Immature natural killer cell (primary cell): Measurements from ENCODE around the gene PDE6A. TPM values are rescaled to one million over a fixed set of nuclear protein-coding genes. Genes with fewer than 3 reads are reported as not detected.

Experiments
- DNase-seq, 3 donors: peaks; one replicate each; pipeline ENCODE4 v3.0.0; 2022; ENCODE audit warnings: mixed read lengths in 1 of 3
- H3K27ac Mint-ChIP-seq, 6 donors: one replicate each; pipeline ENCODE4 v1.8.0; 2020; ENCODE audit warnings: mixed read lengths in 6 of 6, mild to moderate bottlenecking in 5 of 6, inconsistent platforms in 4 of 6, moderate library complexity in 3 of 6
- H3K27me3 Mint-ChIP-seq, 3 donors: one replicate each; pipeline ENCODE4 v1.8.0; 2020 to 2021; ENCODE audit warnings: low read depth in 3 of 3, mild to moderate bottlenecking in 3 of 3, mixed read lengths in 3 of 3, moderate library complexity in 3 of 3, inconsistent platforms in 1 of 3
- H3K36me3 Mint-ChIP-seq, 3 donors: one replicate each; pipeline ENCODE4 v1.8.0; 2020; ENCODE audit warnings: mixed read lengths in 3 of 3, inconsistent platforms in 2 of 3, mild to moderate bottlenecking in 2 of 3
- H3K4me1 Mint-ChIP-seq, 2 donors: one replicate each; pipeline ENCODE4 v1.8.0; 2020; ENCODE audit warnings: inconsistent platforms in 2 of 2, mild to moderate bottlenecking in 2 of 2, mixed read lengths in 2 of 2, moderate library complexity in 1 of 2
- H3K4me3 Mint-ChIP-seq, 5 donors: one replicate each; pipeline ENCODE4 v1.8.0; 2020; ENCODE audit warnings: mild to moderate bottlenecking in 5 of 5, mixed read lengths in 5 of 5, inconsistent platforms in 3 of 5, moderate library complexity in 3 of 5
- H3K9me3 Mint-ChIP-seq, 6 donors: one replicate each; pipeline ENCODE4 v1.8.0; 2020; ENCODE audit warnings: mild to moderate bottlenecking in 6 of 6, mixed read lengths in 6 of 6, inconsistent platforms in 4 of 6, moderate library complexity in 3 of 6
- polyA plus RNA-seq, 3 donors: library from polyadenylated mRNA; unstranded; fragments of 300-500 nt; fragmentation: Illumina TruSeq; gene quantifications; one replicate each; pipeline ENCODE4 v1.2.3, GENCODE V29; 2021

PDE6A gene
- polyA plus RNA-seq, 3 donors from 2014 or later: not detected

DNA sequence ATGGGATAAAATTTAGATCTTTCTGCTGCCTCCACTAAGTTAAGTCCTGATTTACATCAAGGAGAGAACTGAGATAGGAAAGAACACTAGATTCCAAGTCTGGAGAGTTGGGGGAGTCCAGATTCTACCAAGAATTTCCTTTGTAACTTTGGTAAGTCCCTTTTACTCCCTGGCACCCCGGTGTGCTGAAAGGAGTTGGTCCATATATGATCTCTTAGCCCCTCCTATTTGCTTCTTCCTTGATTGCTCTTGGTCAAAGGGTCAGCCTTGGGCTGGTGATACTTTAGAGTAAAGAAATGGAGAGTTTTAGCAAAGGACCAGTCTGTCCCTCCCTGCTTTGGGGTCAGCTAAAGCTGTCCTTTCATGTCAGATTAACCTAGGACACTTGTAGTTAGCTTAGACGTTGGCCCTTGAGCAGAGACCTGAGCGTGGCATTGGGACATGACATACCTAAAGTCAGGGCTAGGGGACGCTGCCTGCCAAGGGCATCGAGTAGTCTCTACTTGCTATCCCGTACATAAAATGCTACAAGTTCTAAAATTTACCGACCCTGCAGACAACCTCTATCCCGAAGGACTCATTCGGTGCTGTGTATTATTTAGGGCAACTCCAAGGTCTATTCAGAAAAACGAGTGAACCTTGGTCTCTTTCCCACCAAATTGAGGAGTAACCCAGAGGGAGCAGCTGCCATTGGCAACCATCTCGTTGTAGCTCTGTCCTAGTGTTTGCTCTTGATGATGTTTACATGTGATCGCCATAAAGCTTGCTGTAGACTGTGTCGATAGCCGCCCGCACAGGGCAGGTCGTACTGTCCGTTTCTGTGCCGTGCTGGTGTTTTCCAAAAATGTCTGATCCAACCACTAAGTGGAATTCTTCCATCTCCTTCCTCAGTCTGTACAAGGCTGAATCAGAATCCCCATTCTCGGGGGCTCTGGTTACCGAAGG is 94.4 kb downstream of the PDE6A start:
- Mint-ChIP-seq H3K9me3 (no peaks in the 10 kb centered on the region), H3K4me3 (no peak overlapping the region), H3K27me3 (peaks cover 0 to 3% (median 0%) of the 10 kb centered on the region in 3 donors), H3K27ac (no peak overlapping the region), H3K4me1 (no peaks in the 10 kb centered on the region), H3K36me3 (peaks cover 0 to 6% (median 0%) of the 10 kb centered on the region in 3 donors)
- DNase-seq: no peak

DNA sequence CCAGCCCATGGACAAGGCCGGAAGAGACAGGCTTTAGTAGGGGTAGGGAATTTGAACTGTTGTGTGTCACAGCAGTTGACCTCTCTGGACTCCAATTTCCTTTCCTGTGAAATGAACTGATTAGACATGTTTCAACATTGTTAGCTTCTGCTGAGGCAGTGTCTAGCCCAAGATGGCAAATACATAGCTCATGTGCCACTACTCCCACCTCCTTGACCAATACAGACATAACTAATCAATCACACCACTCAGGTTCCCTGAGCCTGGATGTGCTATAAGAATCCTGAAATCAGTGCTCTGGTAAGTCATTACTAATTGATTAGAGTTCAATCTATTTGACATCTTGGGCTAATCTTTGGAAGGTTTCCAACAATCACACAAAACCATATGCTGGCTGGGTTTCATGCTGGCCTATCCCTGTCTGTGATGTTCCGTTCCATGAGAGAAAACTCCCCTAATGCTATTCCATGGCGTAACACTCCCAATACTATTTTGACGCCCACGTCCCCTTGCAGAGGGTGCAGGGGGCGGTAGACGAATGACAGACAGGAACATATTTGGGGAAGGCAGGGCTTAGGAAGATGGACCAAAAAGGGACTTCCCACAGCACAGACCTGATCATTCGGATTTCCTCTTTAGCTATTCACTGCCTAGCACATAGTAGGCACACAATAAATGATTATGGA is 95.2 kb downstream of the PDE6A start:
- Mint-ChIP-seq H3K4me3 (no peak overlapping the region), H3K27me3 (peaks cover 0 to 4% (median 0%) of the 10 kb centered on the region in 3 donors), H3K4me1 (no peaks in the 10 kb centered on the region), H3K9me3 (no peaks in the 10 kb centered on the region), H3K27ac (no peak overlapping the region), H3K36me3 (peaks cover 0 to 6% (median 4%) of the 10 kb centered on the region in 3 donors)
- DNase-seq: no peak

DNA sequence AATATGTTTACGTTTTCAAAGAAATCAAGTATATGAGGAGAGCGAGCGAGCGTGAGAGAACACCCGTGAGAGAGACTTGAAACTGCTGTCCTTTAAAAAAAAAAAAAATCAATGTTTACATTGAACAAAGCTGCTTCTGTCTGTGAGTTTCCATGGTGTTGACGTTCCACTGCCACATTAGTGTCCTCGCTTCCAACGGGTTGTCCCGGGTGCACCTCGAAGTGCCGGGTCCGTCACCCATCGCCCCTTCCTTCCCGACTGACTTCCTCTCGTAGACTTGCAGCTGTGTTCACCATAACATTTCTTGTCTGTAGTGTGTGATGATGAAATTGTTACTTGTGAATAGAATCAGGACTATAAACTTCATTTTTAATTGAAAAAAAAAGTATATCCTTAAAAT is 97.0 kb downstream of the PDE6A start:
- Mint-ChIP-seq H3K27me3 (peaks cover 0 to 1% (median 0%) of the 10 kb centered on the region in 3 donors), H3K36me3 (peaks cover 3 to 6% (median 4%) of the 10 kb centered on the region in 3 donors), H3K4me1 (no peaks in the 10 kb centered on the region), H3K4me3 (no peak overlapping the region), H3K9me3 (no peaks in the 10 kb centered on the region), H3K27ac (no peak overlapping the region)
- DNase-seq: no peak

DNA sequence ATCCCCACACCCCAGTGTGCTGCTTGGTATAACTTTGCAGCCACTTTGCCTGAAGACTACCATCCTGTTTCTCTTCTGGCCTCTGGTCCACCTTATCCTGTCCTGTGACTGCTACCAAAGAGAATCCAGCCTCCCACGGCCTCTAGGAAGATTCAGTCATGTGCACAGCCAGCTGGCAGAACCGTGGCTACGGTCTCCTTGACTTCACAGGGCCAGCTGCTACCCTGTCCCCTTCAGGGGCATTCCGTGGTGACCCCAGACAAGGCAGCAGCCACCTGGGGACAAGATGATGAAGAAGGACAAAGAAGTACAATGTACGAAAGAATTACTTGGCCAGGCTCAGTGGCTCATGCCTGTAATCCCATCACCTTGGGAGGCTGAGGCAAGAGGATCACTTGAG is 98.6 kb downstream of the PDE6A start:
- no peaks in the 10 kb centered on the region for H3K9me3 Mint-ChIP-seq
- H3K27me3 Mint-ChIP-seq: peaks cover 0 to 1% (median 0%) of the 10 kb centered on the region in 3 donors
- no peak overlapping the region for H3K4me3 Mint-ChIP-seq
- H3K27ac Mint-ChIP-seq: no peak overlapping the region
- peaks cover 3 to 6% (median 4%) of the 10 kb centered on the region in 3 donors for H3K36me3 Mint-ChIP-seq
- H3K4me1 Mint-ChIP-seq: no peaks in the 10 kb centered on the region
- DNase-seq: no peak

DNA sequence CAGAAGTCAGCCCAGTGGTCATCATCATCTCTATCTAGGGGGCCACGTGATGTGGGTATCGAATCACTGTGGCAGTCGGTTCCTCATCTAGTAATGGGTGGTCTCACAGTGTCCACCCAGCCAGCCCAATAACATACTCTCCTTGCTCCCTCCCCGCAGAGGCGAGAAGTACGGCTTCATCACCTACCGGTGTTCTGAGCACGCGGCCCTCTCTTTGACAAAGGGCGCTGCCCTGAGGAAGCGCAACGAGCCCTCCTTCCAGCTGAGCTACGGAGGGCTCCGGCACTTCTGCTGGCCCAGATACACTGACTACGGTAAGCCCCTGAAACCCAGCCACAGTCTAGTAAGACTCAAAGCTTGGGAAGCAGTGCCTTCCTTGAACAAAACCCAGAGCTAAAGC is 99.0 kb downstream of the PDE6A start:
- Mint-ChIP-seq H3K4me3 (no peak overlapping the region), H3K27ac (no peak overlapping the region), H3K36me3 (peaks cover 3 to 6% (median 4%) of the 10 kb centered on the region in 3 donors), H3K27me3 (peaks cover 0 to 1% (median 0%) of the 10 kb centered on the region in 3 donors), H3K9me3 (no peaks in the 10 kb centered on the region), H3K4me1 (no peaks in the 10 kb centered on the region)
- DNase-seq: no peak

DNA sequence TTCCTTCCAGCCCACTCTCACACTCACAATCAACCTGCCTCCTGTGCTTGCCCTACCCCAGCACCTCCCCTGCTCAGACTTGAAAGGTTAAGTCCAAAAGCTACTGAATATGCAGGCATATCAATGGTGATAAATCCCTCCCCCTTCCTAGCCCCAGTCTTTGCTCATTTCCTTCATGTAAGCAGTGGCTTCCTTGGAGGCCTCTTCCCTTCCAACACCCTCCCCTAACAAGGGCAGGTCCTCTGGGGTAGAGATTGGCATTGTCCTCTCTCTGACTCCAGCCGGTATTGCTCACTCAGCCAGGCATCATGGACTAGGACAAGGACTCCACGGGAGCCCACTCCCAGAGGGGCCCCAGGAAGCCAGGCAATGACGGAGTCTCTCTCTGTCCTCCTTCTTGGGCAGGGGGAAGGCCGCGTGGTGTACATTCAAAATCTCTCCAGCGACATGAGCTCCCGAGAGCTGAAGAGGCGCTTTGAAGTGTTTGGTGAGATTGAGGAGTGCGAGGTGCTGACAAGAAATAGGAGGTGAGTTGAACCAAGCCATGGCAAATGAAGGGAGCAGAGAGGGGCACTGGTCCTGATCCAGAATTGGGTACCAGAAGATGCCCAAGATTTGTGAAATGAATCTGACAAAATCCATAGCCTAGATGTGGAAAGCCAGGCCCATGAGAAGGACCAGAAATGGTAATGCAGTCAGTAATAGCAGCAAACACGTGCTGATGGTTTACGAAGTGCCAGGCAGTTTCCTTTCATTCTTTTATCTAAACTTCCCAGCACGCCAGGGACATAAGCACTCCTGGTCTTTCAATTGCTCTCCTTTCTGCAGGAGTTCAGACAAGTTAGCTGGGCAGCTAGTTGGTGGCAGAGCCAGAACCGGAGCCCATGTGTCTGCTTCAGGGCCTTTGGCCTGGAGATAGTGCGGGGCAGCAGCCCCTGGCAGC is 102.5 kb downstream of the PDE6A start:
- Mint-ChIP-seq H3K27ac (no peak overlapping the region), H3K36me3 (peaks cover 2 to 4% (median 3%) of the 10 kb centered on the region in 3 donors), H3K27me3 (peaks cover 0 to 1% (median 0%) of the 10 kb centered on the region in 3 donors), H3K9me3 (no peaks in the 10 kb centered on the region), H3K4me3 (no peak overlapping the region), H3K4me1 (no peaks in the 10 kb centered on the region)
- DNase-seq: no peak

DNA sequence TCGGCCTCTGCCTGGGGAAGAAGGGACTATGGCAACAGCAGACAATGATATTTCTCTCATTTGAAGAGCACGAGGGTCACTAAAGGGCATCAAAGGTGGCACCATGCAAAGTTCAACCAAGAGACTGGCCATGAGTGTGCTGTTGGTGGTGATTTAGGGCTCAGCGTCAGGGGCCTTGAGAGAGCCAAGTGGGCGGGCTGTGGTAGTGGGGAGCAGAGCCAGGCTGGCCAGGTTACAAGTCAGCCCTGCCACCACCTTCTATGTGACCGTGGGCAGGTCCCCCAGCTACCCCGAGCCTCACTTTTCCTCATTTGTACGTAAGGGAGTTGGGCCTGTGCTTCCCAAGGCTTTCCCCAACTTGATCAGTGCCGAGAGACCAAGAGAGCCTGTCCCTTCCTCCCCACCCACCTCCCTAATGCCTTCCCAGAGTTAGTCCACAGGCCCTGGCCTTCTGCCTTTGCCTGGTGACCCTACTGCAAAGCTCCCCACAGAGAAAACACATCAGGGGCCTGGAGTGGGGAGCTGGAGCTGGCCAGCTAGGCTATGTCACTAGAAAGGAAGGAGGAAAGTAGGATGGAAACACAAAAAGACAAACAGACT is 104.3 kb downstream of the PDE6A start:
- Mint-ChIP-seq H3K4me3 (no peak overlapping the region), H3K27me3 (peaks cover 0 to 3% (median 0%) of the 10 kb centered on the region in 3 donors), H3K4me1 (no peaks in the 10 kb centered on the region), H3K9me3 (no peaks in the 10 kb centered on the region), H3K27ac (no peak overlapping the region), H3K36me3 (peaks cover 0 to 4% (median 3%) of the 10 kb centered on the region in 3 donors)
- no peak for DNase-seq

DNA sequence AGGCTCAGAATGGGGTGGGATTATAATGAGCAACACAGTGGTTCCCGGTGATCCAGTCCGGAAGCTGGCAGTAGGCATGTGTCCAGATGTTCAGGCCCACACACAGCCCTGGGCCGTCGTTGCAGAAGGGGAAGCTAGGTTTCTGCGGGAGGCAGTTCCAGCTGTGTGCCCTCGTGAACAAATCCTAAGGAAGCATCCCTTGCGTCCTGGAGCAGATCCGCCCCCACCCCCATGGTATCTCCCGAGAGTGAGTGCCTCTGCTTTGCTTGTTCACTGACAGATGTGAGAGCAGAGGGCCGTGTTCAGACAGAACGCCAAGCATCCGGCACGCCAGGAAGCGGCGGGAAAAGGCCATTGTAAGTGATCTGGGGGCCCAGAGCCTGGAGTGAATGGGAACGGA is 104.8 kb downstream of the PDE6A start:
- DNase-seq: no peak
- Mint-ChIP-seq H3K27ac (no peak overlapping the region), H3K9me3 (no peaks in the 10 kb centered on the region), H3K4me3 (no peak overlapping the region), H3K27me3 (peaks cover 0 to 2% (median 0%) of the 10 kb centered on the region in 3 donors), H3K4me1 (no peaks in the 10 kb centered on the region), H3K36me3 (peaks cover 0 to 3% (median under 1%) of the 10 kb centered on the region in 3 donors)

DNA sequence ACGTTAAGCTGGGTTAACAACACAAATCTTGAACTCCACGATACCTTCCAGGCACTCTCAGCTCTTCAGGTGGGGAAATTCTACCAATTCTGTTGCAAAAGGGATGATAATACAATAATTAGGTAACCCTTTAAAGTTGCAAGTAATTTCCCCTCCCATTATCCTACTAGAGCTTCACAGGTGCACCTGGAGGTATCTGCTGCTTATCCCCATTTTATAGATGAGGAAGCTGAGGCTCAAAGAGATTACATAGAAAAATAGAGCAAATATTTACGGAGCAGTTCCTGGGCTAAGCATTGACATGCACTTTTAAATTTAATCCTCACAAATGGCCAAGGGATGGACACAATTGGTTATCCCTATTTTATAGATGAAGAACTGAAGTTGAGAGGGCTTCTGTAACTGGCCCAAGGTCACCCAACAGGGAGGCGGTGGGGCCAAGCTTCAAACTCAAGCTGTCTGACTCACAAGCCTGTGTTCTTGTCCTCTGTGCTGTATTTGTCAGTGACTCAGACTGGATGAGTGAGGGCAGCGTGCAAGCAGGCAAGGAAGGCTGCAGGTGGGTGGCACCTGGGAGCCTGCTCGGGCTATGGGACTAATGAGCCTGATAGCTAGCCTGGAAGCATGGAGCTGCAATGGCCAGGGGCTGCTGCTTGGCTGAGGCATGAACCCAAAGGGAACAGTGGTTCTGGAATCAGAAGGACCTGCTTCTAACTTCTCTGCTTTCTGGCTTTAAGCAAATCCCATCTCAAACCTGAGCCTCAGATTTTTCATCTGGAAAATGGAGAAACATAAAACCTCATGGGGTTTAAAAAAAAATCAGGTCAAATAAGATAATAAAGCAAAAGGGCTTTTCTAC is 105.5 kb downstream of the PDE6A start:
- no peak overlapping the region for H3K4me3 Mint-ChIP-seq
- DNase-seq: no peak
- peaks cover 0 to 3% (median 0%) of the 10 kb centered on the region in 3 donors for H3K36me3 Mint-ChIP-seq
- no peak overlapping the region for H3K27ac Mint-ChIP-seq
- H3K27me3 Mint-ChIP-seq: peaks cover 0 to 2% (median 0%) of the 10 kb centered on the region in 3 donors
- no peaks in the 10 kb centered on the region for H3K4me1 Mint-ChIP-seq
- no peaks in the 10 kb centered on the region for H3K9me3 Mint-ChIP-seq

DNA sequence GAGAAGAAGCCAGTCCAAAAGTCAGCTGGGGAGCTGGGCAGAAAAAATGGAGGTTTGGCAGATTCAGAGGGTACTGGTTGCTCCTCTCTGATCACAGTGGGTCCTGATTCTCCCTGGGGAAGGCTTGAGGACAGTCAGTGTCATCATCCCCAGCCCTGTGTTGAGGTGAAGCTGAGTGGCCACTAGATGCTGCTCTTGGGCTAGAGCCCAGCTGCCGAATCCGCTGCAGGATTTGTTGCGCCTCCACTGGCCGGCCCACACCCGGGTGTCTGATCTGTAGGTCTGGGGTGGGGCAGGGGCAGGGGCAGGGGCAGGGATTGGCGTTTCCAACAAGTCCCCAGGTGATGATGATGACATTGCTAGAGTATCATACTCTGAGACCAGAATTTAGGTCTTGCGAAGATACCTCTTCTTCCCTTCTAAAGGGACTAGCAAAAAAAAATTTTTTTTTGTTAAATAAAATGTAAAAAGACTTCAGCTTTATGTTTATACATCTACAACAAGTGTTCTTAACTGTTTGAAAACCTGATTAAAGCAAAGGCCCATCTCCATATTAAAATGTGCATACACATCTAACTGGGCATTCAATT is 106.8 kb downstream of the PDE6A start:
- peaks cover 0 to 2% (median 0%) of the 10 kb centered on the region in 3 donors for H3K27me3 Mint-ChIP-seq
- no peak overlapping the region for H3K27ac Mint-ChIP-seq
- H3K4me1 Mint-ChIP-seq: no peaks in the 10 kb centered on the region
- no peak for DNase-seq
- no peaks in the 10 kb centered on the region for H3K9me3 Mint-ChIP-seq
- no peak overlapping the region for H3K4me3 Mint-ChIP-seq
- no peaks in the 10 kb centered on the region for H3K36me3 Mint-ChIP-seq

DNA sequence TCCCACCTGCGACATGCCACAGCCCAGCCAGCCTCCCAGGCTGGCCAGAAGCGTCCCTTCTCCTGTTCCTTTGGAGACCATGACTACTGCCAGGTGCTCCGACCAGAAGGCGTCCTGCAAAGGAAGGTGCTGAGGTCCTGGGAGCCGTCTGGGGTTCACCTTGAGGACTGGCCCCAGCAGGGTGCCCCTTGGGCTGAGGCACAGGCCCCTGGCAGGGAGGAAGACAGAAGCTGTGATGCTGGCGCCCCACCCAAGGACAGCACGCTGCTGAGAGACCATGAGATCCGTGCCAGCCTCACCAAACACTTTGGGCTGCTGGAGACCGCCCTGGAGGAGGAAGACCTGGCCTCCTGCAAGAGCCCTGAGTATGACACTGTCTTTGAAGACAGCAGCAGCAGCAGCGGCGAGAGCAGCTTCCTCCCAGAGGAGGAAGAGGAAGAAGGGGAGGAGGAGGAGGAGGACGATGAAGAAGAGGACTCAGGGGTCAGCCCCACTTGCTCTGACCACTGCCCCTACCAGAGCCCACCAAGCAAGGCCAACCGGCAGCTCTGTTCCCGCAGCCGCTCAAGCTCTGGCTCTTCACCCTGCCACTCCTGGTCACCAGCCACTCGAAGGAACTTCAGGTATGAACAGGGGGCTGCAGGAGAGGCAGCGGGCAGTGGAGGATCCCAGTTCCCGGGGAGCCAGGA is 108.0 kb downstream of the PDE6A start:
- H3K27ac Mint-ChIP-seq: no peak overlapping the region
- no peak for DNase-seq
- H3K9me3 Mint-ChIP-seq: no peaks in the 10 kb centered on the region
- H3K36me3 Mint-ChIP-seq: no peaks in the 10 kb centered on the region
- H3K27me3 Mint-ChIP-seq: peaks cover 0 to 2% (median 0%) of the 10 kb centered on the region in 3 donors
- H3K4me3 Mint-ChIP-seq: no peak overlapping the region
- H3K4me1 Mint-ChIP-seq: no peaks in the 10 kb centered on the region
